Measurements from ENCODE around the gene CLASP1.
"Not testable (repeated sequence)": the region's sequence is repeated elsewhere in the genome, so short reads cannot be mapped to it uniquely, and the experiment has no call there.

CLASP1 gene

DNA sequence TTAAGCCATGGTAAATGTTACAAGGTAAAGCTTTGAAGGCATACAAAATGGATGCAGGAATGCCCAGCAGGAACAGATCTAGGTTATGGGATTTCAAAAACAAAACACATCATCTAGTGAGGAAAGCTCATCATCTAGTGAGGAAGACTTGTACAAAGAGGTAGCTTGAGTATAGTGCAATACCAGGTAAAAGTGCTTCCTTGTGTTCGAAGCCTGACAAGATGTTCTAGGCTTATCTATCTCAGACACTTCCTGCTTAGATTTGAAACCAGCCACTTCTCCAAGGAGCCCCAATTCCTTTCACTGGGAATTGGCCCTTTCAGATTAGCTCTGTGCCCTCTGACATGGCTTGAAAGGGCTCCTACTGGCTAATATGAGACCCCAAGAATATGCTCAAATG lies 73.0 kb downstream of the CLASP1 start:
- no peak for DNase-seq

DNA sequence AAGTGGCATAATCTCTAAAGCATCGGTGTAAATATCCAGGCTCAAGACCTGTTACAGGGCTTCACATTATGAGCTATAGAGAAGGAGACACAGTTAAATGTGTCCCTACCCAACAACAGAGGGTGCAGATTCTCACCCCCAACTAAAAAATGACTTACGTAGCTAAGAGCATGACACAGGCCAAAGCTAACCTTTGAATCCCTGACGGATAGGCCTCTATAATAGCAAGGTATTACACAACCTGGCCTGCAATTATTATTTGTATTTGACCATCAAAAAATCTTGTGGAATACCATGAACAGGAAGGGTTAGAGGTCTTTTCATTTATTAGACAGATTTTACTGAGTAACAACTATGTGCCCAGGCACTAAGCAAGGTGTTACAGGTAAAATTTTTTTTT lies 73.5 kb downstream of the CLASP1 start:
- no peak for DNase-seq

DNA sequence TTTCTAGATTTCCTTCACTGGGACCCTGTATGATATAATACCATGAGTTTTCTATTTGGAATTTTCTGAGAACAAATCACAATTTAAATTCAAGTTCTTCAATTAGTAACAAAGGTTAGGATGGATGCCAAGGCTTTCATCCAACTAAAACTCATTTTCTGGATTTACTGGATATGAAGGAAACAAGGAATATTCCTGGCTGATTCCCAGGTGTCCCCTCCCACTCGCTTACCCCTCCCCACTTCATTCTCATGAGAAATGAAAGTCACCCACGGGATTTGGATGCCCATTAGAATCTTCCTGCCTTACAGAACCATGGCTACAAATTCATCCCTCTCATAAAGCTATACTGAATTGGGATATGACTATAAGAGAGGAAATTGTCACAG lies 78.6 kb downstream of the CLASP1 start:
- DNase-seq, result no peak

DNA sequence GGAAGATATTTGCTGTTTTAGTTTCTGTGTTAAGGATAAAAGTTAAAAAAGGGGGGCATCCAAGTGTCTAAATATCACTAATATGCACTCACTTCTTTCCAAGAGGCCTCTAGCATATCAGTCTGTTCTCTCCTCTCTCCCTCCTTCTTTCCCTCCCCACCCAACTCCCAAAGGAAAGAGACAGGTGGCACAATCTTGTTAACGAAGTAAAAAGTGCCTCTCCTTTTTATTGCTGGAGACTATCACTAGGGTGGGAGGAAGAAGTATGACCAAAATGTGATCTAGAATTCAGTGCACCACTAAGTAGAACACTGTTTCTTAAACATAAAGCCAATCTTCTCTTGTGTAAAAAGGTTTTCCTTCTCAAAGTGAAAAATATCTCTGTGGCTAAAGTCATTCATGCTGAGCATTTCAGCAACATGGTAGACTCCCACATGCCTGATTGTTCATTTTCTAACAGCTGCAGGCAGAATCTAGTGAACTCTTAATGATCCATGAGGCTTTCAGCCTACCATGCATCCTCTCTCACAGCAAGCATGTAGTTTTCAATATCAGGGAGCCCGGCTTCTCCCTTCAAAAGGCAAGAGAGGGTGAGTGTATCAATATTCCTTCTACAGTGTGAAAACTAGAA lies 79.1 kb downstream of the CLASP1 start:
- DNase-seq, result no peak

DNA sequence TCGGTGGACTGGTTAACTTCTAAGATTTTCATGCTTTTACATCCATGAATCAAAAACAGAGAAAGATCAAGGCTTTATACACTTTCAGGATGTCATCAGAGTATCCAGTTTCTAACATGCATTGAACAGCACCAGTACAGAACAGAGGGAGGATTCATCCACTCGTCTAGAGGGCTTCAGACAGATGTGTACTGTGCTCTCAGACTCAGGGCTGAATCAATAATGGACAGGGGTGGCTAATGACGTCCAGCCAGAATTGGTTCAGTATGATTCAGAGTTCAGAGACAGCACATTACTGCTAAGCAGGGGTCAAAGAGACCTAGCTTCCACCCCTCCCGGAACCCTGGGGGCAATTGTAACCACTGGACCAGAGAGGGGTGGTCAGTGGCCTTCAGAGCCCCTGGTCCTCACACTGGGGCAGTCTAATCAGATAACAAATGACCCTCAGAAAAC lies 81.3 kb downstream of the CLASP1 start:
- DNase-seq, result no peak

DNA sequence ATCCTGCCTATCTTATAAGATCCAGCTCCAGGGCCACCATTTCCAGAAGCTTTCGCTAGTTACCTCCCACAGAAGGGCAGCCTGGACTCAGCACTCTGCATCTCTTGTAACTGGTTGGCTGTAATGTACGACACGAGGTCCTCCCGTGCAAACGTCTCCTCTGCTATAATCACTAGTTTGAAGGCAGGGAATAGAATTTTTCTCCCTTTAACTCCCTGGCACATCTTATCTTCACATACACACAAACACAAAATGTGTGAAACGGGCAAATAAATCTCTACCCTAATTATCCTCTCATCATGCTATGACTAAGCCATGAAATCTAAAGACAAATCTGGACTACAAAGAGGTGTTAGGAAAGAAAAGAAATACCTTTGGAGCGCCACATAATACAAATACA lies 81.8 kb downstream of the CLASP1 start:
- no peak for DNase-seq

DNA sequence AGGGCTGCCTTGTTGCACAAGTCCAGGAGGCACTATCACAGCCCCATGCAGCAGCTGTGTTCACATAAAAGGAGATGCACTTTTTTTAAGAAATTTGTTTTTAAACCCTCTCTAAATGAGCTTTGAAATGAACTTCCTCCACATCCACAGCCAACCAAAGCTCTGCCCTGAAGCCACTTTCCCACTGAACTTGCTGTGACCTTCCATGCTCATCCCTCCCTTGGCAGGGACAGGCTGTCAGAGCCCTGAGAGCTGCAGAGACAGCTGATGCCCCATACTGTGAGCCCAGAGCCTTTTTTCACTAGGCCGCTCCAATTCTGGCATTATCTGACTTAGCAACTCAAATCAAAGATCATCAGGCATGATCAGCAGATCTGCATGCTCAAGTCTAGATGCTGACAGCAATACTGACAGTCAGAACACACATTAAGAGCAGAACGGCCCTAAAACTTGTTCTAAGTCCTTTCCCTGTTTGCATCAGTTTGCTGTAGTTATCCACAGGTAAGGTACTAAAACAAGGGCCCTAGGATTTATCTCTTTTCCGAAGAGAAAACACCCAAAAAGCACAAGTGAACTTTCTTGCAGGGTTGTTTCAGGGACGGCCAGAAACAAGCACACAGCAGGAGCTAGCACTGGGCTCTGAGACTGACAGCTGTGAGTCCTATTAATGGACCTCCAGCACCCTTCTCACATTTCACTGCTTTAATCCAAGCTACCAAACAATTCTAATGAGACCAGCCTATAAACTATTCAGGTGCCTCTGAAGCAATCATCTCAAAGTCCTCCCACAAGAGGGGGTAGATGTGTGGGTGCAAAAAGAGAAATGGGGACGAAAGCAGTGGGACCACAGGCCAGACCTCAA lies 83.6 kb downstream of the CLASP1 start:
- DNase-seq, result no peak

DNA sequence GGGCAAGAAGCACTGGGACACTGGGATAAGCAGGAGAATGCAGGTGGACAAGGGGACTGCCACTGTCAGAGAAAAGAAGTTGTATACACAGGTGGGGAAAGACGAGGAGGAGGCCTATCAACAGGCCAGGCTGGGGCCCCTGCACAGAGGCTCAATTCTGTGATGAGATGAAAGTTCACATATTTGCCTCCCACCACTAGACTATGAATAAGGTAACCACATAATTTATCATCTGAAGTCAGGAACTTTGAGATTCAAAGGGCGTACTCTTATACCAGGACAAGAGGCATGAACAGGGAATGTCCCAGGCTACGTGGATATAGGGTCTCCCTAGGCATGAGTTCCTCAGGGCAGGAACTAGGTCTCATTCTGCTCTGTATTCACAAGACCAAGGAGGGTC lies 84.4 kb downstream of the CLASP1 start:
- DNase-seq, result no peak

DNA sequence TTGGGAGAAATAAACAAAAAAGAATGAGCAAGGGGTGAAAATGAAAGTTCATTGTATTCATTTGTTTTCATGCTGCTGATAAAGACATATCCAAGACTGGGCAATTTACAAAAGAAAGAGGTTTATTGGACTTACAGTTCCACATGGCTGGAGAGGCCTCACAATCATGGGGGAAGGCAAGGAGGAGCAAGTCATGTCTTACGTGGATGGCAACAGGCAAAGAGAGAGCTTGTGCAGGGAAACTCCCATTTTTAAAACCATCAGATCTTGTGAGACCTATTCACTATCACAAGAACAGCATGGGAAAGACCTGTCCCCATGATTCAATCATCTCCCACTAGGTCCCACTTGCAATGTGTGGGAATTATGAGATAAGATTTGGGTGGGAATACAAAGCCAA lies 85.5 kb downstream of the CLASP1 start:
- not testable (repeated sequence) for DNase-seq

DNA sequence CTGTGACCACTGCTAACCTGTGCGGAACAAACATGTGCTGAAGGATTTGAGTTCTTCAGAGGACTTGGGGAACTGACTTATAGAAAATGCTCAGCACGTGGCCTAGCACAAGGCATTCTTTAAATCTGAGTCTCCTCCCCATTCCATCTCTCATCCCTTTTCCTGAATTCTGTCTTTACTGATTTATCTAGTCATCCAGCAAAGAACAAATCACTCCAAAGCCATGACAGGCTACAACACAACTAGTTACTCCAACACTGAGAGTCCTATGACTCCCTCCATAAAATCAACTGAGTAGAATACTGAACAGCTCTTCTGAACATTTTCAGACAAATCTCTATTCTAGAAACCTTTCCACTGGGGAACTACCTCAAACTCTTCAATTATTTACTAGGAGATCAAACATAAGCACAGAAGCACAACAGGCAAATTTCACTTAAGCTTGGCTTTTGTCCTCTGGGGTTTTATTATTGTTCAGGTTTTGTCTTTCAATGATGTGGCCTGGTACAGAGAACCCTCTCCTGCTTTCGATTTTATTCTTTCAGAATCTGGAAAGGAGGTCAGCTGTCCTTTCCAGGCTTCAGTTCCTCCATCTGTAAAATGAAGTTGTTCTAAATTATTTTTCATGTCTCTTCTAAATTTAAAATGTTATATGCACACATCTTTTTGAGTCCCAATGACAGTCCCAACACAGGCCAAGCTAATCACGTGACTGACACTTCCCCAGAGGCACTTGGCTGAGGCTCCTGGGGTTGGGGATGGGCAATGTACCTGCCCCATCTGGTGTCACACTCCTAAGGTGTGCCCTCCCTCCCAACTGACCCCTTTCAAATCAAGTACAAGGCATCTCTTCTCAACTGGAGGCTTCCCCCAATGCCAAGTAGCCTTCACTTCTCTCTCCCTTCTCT lies 86.7 kb downstream of the CLASP1 start:
- DNase-seq, result no peak

DNA sequence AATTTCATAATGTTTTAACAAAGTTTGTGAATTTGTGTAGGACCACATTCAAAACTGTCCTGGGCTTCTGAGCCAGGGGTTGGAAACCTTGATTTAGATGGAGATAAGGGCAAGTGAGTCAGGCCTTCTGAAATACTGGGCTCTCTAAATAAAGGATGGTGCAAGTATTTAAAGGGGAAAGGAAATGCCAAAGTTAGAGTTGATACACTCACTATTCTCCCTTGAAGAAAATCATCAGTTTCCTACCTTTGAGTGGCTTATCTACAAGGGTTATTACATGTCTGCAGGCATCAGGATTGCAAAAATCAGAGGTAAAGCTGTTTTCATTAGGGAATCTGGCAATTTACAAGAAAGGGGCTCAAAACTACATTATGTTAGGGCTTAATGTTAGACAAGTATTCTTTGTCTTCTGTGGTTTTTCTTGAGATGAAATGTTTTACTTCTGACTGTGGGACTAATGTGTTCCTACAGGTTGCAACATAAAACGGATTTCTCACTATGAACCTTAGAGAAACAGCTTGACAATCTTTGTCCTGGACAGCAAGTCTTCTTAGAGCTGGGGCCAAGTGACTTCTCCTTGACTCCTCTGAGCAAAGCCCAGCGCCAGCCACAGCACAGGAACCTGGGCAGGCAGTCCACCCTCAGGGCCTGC lies 87.5 kb downstream of the CLASP1 start:
- DNase-seq, result no peak

DNA sequence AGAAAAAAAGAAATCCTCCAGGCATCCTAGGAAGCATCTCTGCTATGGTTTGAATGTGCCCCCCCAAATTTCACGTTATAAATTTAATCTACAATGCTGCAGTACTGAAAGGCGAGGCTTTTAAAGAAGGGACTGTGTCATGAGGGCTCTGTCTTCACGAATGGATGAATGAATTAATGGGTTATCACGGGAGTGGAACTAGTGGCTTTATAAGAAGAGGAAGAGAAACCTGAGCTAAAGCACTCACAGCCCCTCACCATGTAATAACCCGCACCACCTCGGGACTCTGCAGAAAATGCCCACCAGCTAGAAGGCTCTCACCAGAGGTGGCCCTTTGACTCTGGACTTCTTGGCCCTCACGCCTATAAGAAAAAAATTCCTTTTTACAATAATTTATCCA lies 90.9 kb downstream of the CLASP1 start:
- DNase-seq, result no peak

DNA sequence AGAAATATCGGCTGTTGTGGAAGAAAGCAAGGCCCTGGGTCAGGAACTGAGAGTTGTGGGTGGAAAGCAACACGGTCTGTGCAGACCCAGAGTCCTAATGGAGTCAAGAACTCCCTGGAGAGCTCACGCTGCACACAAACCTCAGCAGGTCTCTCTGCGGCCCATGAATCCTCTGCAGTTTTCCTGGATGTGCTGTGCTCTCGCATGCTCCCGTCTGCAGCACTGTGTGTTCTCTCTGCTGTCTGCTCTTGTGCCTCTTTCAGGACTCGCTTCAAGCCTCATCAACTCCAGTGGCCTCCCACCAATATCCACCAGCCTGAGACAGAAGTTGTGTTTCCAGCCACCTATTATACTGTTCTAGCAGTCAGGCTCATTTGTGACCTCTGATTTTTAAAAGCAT lies 94.3 kb downstream of the CLASP1 start:
- DNase-seq, result no peak

DNA sequence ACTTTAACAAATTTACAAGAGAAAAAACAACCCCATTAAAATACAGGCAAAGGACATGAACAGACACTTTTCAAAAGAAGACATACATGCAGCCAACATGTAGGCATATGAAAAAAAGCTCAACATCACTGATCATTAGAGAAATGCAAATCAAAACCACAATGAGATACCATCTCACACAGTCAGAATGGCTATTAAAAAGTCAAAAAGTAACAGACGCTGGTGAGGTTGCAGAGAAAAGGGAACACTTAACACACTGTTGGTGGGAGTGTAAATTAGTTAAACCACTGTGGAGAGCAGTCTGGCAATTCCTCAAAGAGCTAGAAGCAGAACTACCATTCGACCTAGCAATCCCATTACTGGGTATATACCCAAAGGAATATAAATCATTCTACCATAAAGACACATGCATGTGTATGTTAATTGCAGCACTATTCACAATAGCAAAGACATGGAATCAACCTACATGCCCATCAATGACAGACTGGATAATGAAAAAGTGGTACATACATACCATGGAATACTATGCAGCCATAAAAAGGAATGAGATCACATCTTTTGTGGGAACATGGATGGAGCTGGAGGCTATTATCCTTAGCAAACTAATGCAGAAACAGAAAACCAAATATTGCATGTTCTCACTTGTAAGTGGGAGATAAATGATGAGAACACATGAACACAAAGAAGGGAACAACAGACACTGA lies 96.6 kb downstream of the CLASP1 start:
- DNase-seq, result not testable (repeated sequence)

DNA sequence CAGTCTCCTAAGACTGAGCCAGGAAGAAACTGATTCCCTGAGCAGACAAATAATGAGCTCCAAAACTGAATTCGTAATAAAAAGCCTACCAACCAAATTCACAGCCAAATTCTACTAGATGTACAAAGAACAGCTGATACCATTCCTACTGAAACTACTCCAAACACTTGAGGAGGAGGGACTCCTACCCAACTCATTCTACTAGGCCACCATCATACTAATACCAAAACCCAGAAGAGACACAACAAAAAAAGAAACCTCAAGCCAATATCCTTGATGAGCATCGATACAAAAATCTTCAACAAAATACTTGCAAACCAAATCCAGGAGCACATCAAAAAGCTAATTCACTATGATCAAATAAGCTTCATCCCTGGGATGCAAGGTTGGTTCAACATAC lies 98.6 kb downstream of the CLASP1 start:
- DNase-seq, result no peak

DNA sequence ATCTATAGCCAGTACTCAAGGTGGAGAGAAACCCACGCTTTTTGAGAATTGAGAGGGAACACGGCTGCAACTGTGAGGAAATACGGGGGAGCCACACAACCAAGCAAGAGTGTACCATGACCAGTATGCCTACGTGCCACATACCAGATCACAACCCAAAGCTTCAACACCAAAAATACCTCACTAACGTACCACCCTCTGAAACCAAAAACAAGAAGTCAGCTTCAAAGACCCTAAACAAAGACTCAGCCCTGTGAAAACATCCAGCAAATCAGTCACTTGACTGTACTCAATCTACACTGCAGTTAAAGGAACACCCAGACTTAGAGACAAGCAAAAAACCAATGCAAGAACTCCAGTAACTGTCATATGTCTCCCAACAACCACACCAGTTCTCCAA lies 101.6 kb downstream of the CLASP1 start:
- DNase-seq, result no peak

DNA sequence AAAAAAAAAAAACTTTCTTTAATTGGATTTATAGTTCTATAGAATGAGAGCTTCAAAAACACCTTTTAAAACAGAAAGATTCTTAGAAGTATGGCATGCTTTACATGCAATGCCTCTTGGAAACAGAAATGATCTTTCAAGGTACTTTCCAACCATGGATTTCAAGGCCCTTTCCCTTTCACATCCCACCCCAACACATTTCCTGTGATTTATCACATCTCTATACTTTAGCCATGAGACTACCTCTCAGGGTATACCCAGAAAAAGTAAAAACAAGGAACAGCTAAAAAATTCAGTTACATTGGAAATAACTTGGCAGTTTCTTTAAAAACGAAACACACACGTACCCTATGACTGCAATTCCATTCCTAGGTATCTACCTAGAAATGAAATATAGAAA lies 103.3 kb downstream of the CLASP1 start:
- DNase-seq, result no peak

DNA sequence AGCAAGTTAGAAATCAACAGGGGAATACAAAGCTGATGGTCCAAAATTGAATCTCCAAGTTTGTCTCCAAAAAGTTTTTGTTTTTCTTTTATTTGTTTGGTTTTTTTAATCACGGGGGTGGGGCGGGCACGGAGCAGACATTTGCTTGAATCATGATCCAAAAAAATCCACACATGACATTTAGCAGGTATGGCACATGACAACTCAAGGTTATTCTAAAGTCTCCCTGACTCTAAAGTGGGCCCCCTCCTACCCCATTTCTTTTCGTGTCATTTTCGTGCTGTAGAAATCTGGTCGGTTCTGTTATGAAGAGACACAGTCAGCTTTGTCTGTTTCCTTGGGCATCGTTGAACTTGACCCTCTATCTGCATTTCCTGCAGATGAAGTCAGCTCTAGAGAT lies 104.0 kb downstream of the CLASP1 start:
- DNase-seq, result no peak

DNA sequence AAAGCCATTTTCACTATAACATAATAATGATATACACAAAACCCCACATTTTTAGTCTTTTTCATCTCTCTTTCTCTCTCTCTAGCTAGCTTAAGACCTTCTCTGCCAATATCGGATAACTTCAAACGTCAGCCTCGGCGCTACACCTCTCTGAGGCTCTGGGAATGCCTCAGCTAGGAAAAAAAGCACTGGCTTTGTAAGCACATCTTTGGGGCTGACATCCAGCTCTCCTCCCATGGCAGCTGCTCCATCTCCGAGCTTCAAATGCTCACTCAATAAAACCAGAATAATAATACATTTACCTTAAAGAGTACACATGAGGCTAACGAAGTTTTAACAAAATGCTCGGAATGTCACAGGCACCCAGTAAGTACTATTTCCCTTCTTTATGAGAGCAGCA lies 107.8 kb downstream of the CLASP1 start:
- no peak for DNase-seq

DNA sequence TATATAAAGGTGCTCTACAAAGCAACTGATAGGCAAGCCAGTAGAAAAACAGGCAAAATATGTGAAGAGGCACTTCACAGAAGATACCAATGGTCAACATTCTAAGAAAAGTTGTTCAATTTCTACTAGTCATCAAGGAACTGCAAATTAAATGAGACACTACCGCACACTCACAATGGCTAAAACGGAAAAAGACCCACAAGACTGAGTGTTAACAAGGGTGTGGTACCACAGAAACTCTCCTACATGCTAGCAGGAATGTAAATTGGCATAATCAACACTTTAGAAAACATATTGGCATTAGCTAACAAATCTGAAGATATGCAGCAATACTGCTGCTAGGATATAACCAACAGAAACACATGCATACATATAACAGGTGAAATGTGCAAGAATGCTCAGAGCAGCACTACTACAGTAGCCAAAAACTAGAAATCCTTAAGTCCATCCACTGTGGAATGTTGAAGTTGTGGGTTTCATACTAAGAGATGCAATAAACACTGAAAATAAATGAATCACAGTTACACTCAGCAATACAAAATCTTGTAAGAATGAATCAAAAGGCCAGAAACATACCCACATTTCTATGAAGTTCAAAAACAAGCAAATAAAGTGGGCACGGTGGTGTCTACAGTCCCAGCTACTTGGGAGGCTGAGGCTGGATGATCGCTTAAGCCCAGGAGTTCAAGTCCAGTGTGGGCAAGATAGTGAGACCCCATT lies 109.4 kb downstream of the CLASP1 start:
- DNase-seq, result no peak

DNA sequence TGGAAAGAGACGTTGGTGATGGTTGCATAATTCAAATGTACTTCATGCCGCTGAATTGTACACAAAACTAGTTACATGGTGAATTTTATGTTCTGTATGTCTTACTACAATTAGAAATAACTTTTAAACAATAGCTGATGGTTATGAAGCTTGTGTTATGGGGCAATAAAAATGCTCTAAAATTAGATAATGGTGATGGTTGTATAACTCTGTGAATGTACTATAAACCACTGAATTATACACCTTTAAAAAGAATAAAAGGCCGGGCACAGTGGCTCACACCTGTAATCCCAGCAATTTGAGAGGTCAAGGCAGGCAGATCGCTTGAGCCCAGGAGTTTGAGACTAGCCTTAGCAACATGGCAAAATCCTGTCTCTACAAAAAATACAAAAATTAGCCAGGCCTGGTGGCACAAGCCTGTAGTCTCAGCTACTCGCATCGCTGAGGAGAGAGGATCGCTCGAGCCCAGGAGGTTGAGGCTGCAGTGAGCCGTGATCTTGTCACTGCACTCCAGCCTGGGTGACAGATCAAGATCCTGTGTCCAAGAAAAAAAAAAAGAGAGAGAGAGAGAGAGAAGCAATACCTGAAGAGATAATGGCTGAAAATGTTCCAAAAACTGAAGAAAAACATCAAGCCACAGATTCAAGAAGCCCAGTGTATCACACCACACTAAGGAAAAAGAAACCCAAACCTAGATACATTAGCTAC lies 112.3 kb downstream of the CLASP1 start:
- no peak for DNase-seq
